KMS-11 (cell line): ENCODE measurements around the gene CALCR.
A peak's percentile ranks its signal among the peaks of the same experiment; 100 is the strongest.

Experiments
- H2AFZ ChIP-seq: fragments of 200-600 bp; sonication (generic); 2 replicates; pipeline ENCODE4 v1.6.1; 2016; ENCODE audit warnings: antibody characterized with exemption, mixed run types, low read depth
- H3K27ac ChIP-seq: fragments of 200-600 bp; sonication (generic); 2 replicates; pipeline ENCODE4 v1.6.1; 2016; ENCODE audit warnings: mild to moderate bottlenecking, mixed run types
- H3K27me3 ChIP-seq: fragments of 200-600 bp; sonication (generic); 2 replicates; pipeline ENCODE4 v1.6.1; 2017; ENCODE audit warnings: mild to moderate bottlenecking, low read depth, mixed run types, moderate library complexity; ENCODE audit not compliant: insufficient read depth
- H3K36me3 ChIP-seq: fragments of 200-600 bp; sonication (generic); 2 replicates; pipeline ENCODE4 v1.6.1; 2017; ENCODE audit warnings: mild to moderate bottlenecking, mixed run types; ENCODE audit not compliant: insufficient read depth
- H3K4me1 ChIP-seq: fragments of 200-600 bp; sonication (generic); 2 replicates; pipeline ENCODE4 v1.6.1; 2016; ENCODE audit warnings: mild to moderate bottlenecking, low read depth, mixed run types; ENCODE audit not compliant: poor library complexity, severe bottlenecking
- H3K4me2 ChIP-seq: fragments of 200-600 bp; sonication (generic); 2 replicates; pipeline ENCODE4 v1.7.0; 2016; ENCODE audit warnings: mild to moderate bottlenecking, mixed run types
- H3K4me3 ChIP-seq: fragments of 200-600 bp; sonication (generic); IDR thresholded peaks from 2 replicates; pipeline ENCODE4 v1.6.1; 2017; ENCODE audit warnings: low read depth, low read length, mixed read lengths; ENCODE audit not compliant: insufficient read depth
- H3K79me2 ChIP-seq: fragments of 200-600 bp; sonication (generic); 2 replicates; pipeline ENCODE4 v1.6.1; 2016; ENCODE audit warnings: low read depth, mixed run types; ENCODE audit not compliant: insufficient read depth
- H3K9ac ChIP-seq: fragments of 200-600 bp; sonication (generic); 2 replicates; pipeline ENCODE4 v1.6.1; 2016; ENCODE audit warnings: mild to moderate bottlenecking, mixed run types
- H4K20me1 ChIP-seq: fragments of 200-600 bp; sonication (generic); 2 replicates; pipeline ENCODE4 v1.6.1; 2016; ENCODE audit warnings: mild to moderate bottlenecking, mixed run types; ENCODE audit not compliant: insufficient read depth
- CTCF ChIP-seq: fragments of 200-600 bp; sonication (generic); conservative IDR thresholded peaks from 2 replicates; pipeline ENCODE4 v1.6.1; 2017; ENCODE audit warnings: low read depth, mild to moderate bottlenecking, antibody characterized with exemption, low read length, moderate library complexity, mixed read lengths

Gene CALCR

GRCh38 chr7:93535616-93536015 lies 38.9 kb downstream of the CALCR start:
- TF ChIP-seq CTCF: no peak
- Histone ChIP-seq H3K4me3 (no peak overlapping the region), H3K4me2 (peak overlapping the region; percentile 23; the same call in 1 of the 2 replicates), H3K79me2 (no peaks in the 10 kb centered on the region), H3K27me3 (no peaks in the 10 kb centered on the region), H2AFZ (no peak overlapping the region; the same call in 1 of the 2 replicates), H3K9ac (no peak overlapping the region), H3K36me3 (no peaks in the 10 kb centered on the region), H4K20me1 (no peaks in the 10 kb centered on the region), H3K27ac (no peak overlapping the region), H3K4me1 (peaks cover 17% of the 10 kb centered on the region)

- no peak overlapping the region for H3K27ac ChIP-seq
- no peak overlapping the region for H2AFZ ChIP-seq
- H3K4me3 ChIP-seq: no peak overlapping the region
- H3K4me2 ChIP-seq: no peak overlapping the region
- no peaks in the 10 kb centered on the region for H4K20me1 ChIP-seq
- H3K4me1 ChIP-seq: peaks cover 14% of the 10 kb centered on the region
- no peaks in the 10 kb centered on the region for H3K79me2 ChIP-seq
- H3K27me3 ChIP-seq: no peaks in the 10 kb centered on the region
- TF ChIP-seq CTCF: no peak
- no peak overlapping the region for H3K9ac ChIP-seq
- H3K36me3 ChIP-seq: no peaks in the 10 kb centered on the region
Measured at GRCh38 chr7:93530701-93531100, 43.8 kb downstream of the CALCR start.

DNA sequence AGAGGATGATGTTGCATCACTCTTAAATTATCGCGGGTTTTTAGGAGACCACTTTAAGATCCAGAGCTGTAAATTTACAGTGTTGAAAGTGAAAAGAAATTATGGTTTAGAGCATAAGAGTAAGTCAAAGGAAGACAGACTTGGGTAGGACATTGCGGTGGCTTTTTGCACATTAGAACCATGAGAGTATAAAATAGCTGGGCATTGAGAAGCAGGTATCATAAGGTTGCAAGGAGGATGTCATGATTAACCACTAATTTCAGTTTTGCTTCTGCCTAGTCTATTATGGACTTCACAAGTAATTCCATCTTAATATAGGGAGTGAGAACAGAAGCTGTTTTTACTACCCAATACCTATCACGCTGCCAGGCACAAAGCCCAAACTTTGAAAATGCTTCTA lies 57.7 kb downstream of the CALCR start:
- no peaks in the 10 kb centered on the region for H3K36me3 ChIP-seq
- H3K79me2 ChIP-seq: no peaks in the 10 kb centered on the region
- no peak overlapping the region for H3K4me3 ChIP-seq
- no peaks in the 10 kb centered on the region for H3K27me3 ChIP-seq
- H2AFZ ChIP-seq: no peak overlapping the region
- H4K20me1 ChIP-seq: no peaks in the 10 kb centered on the region
- no peak overlapping the region for H3K9ac ChIP-seq
- no peak overlapping the region for H3K27ac ChIP-seq
- H3K4me2 ChIP-seq: no peak overlapping the region
- TF ChIP-seq CTCF: no peak
- no peaks in the 10 kb centered on the region for H3K4me1 ChIP-seq

GRCh38 chr7:93515144-93515543 lies 59.4 kb downstream of the CALCR start:
- Histone ChIP-seq H3K4me2 (no peak overlapping the region), H2AFZ (no peak overlapping the region), H3K4me1 (no peaks in the 10 kb centered on the region), H3K4me3 (no peak overlapping the region), H3K79me2 (no peaks in the 10 kb centered on the region), H3K36me3 (no peaks in the 10 kb centered on the region), H3K9ac (no peak overlapping the region), H4K20me1 (no peaks in the 10 kb centered on the region), H3K27ac (no peak overlapping the region), H3K27me3 (no peaks in the 10 kb centered on the region)
- no peak for TF ChIP-seq CTCF

DNA sequence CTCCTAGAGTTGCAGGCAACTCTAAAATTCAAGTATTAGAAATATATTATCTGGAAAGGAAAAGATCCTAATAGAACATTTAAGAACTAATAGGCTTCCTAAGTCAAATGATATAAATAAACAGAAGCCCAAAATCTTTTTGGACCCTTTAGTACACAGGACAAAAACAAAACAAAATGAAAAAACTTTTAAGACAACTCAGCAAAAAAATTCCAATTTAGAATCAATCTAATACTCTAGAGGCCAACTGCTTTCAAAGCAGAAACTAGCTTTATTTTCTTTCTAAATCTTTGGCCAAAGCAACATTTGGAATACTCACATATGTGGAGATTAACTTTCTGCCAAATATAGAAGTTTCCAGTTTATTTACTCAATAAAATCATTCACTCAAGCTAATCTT lies 65.2 kb downstream of the CALCR start:
- Histone ChIP-seq H3K27me3 (no peaks in the 10 kb centered on the region), H3K4me2 (no peak overlapping the region), H3K79me2 (no peaks in the 10 kb centered on the region), H2AFZ (no peak overlapping the region), H3K4me3 (no peak overlapping the region), H3K4me1 (no peaks in the 10 kb centered on the region), H3K36me3 (no peaks in the 10 kb centered on the region), H4K20me1 (no peaks in the 10 kb centered on the region), H3K9ac (no peak overlapping the region), H3K27ac (no peak overlapping the region)
- no peak for TF ChIP-seq CTCF
